ENCODE measurements around the gene IL22. TPM values are rescaled to one million over a fixed set of nuclear protein-coding genes. Genes with fewer than 3 reads are reported as not detected.

IL22 gene
- total and polyA plus RNA-seq, 4 donors = not detected

- peaks cover 0 to 16% (median 2%) of the 10 kb centered on the region in 4 donors for H3K4me1 ChIP-seq (ENCODE audit: control insufficient read depth in 4 of 4, insufficient read depth in 4 of 4, low read length in 3 of 4)
- H3K9ac ChIP-seq (ENCODE audit: low read depth in 1 of 2, low read length in 2 of 2) = no peak overlapping the region
- H3K4me3 ChIP-seq (ENCODE audit: low read depth in 1 of 3, low read length in 3 of 3) = no peak overlapping the region
- no peaks in the 10 kb centered on the region for H3K9me3 ChIP-seq (ENCODE audit: control insufficient read depth in 4 of 4, low read length in 3 of 4)
- no peaks in the 10 kb centered on the region for H3K36me3 ChIP-seq (ENCODE audit: control insufficient read depth in 4 of 4, insufficient read depth in 3 of 4, low read depth in 1 of 4, low read length in 3 of 4)
- no peak for TF ChIP-seq RXRA (IDR thresholded peaks at IDR 0.05)
- TF ChIP-seq FOXA2 (IDR thresholded peaks at IDR 0.05) = no peak
- TF ChIP-seq REST (IDR thresholded peaks at IDR 0.05) = no peak
- no peak for TF ChIP-seq CTCF (IDR thresholded peaks at IDR 0.05; ENCODE audit: low read depth, low read length, missing input control)
- TF ChIP-seq NR2F2 (IDR thresholded peaks at IDR 0.05) = no peak
- no peak for TF ChIP-seq TAF1 (conservative IDR thresholded peaks at IDR 0.05)
- H3K27ac ChIP-seq (ENCODE audit: low read depth in 1 of 2, low read length in 2 of 2) = no peak overlapping the region
- 95% methylated on average over 6 of the region's 6 CpGs for WGBS
- H3K27me3 ChIP-seq (ENCODE audit: control insufficient read depth in 4 of 4, insufficient read depth in 4 of 4, low read length in 3 of 4) = no peaks in the 10 kb centered on the region
- DNase-seq (ENCODE audit: low spot score) = no peak
These were observed 14.0 kb downstream of the IL22 start for GRCh38 chr12:68239309-68239982.

- Histone ChIP-seq H3K27me3 (ENCODE audit: control insufficient read depth in 4 of 4, insufficient read depth in 4 of 4, low read length in 3 of 4) (no peaks in the 10 kb centered on the region), H3K9ac (ENCODE audit: low read depth in 1 of 2, low read length in 2 of 2) (no peak overlapping the region), H3K4me1 (ENCODE audit: control insufficient read depth in 4 of 4, insufficient read depth in 4 of 4, low read length in 3 of 4) (peaks cover 0 to 16% (median 2%) of the 10 kb centered on the region in 4 donors), H3K4me3 (ENCODE audit: low read depth in 1 of 3, low read length in 3 of 3) (no peak overlapping the region), H3K9me3 (ENCODE audit: control insufficient read depth in 4 of 4, low read length in 3 of 4) (no peaks in the 10 kb centered on the region), H3K36me3 (ENCODE audit: control insufficient read depth in 4 of 4, insufficient read depth in 3 of 4, low read depth in 1 of 4, low read length in 3 of 4) (no peaks in the 10 kb centered on the region), H3K27ac (ENCODE audit: low read depth in 1 of 2, low read length in 2 of 2) (no peak overlapping the region)
- TF ChIP-seq FOXA1 (IDR thresholded peaks at IDR 0.05) (no peak), RXRA (IDR thresholded peaks at IDR 0.05) (no peak), REST (IDR thresholded peaks at IDR 0.05) (no peak), CTCF (IDR thresholded peaks at IDR 0.05; ENCODE audit: low read depth, low read length, missing input control) (no peak), SP1 (IDR thresholded peaks at IDR 0.05) (no peak), ZBTB33 (IDR thresholded peaks at IDR 0.05) (no peak), JUND (IDR thresholded peaks at IDR 0.05) (no peak), ATF3 (IDR thresholded peaks at IDR 0.05) (no peak), HNF4G (IDR thresholded peaks at IDR 0.05) (no peak), YY1 (IDR thresholded peaks at IDR 0.05) (no peak), GABPA (IDR thresholded peaks at IDR 0.05 in 1 of 2, conservative IDR thresholded peaks at IDR 0.05 in 1 of 2) (no peak), MAX (IDR thresholded peaks at IDR 0.05) (no peak), FOXA2 (IDR thresholded peaks at IDR 0.05) (no peak), HNF4A (conservative IDR thresholded peaks at IDR 0.05) (no peak), EGR1 (IDR thresholded peaks at IDR 0.05; ENCODE audit: low read depth in 2 of 2) (no peak), NR2F2 (IDR thresholded peaks at IDR 0.05) (no peak)
- DNase-seq (ENCODE audit: low spot score) = no peak
- 76% methylated on average over 2 of the region's 2 CpGs for WGBS
These were observed 15.8 kb downstream of the IL22 start for GRCh38 chr12:68237619-68238018.
